ENCODE measurements around the gene COMMD1. TPM values are rescaled to one million over a fixed set of nuclear protein-coding genes. Genes with fewer than 3 reads are reported as not detected.
"Not testable (repeated sequence)": the region's sequence is repeated elsewhere in the genome, so short reads cannot be mapped to it uniquely, and the experiment has no call there.

Gene COMMD1
- polyA plus RNA-seq, 1 of the 3 experiments (the other 2 are of a cell fraction): 32.5 TPM

- Histone ChIP-seq H3K79me2 (ENCODE audit: insufficient read depth) (no peaks in the 10 kb centered on the region), H3K9ac (no peak overlapping the region), H3K27me3 (ENCODE audit: insufficient read depth) (no peaks in the 10 kb centered on the region), H3K27ac (ENCODE audit: low read depth in 2 of 2, low read length in 1 of 2) (no peak overlapping the region), H3K9me3 (peaks cover 12% of the 10 kb centered on the region; the same call in 1 of the 2 replicates), H2AFZ (ENCODE audit: low read depth) (no peak overlapping the region), H3K4me3 (ENCODE audit: low read depth in 2 of 2, low read length in 1 of 2) (no peak overlapping the region), H4K20me1 (ENCODE audit: insufficient read depth) (no peaks in the 10 kb centered on the region), H3F3A (replicated peaks; ENCODE audit: insufficient read depth) (no peaks in the 10 kb centered on the region), H3K9me2 (no peaks in the 10 kb centered on the region), H3K4me2 (no peak overlapping the region), H3K36me3 (replicated peaks in 1 of 2; ENCODE audit: control insufficient read depth in 1 of 2, insufficient read depth in 2 of 2, low read length in 1 of 2) (no peaks in the 10 kb centered on the region), H3K4me1 (ENCODE audit: control insufficient read depth in 1 of 2, insufficient read depth in 2 of 2, low read depth in 1 of 2, low read length in 1 of 2) (no peaks in the 10 kb centered on the region)
- CTCF ChIA-PET: interaction anchor here (1.1 kb wide), 1 partner anchor 416 kb away, joined by 4 read pairs; no protein-coding TSS in a partner anchor
- DNase-seq: no peak
- WGBS (ENCODE audit: low lambda C conversion rate): 84% methylated on average over 3 of the region's 3 CpGs
- TF ChIP-seq RCOR1 (IDR thresholded peaks at IDR 0.05; ENCODE audit: low read length): no peak
- POLR2A ChIA-PET: interaction anchor here (0.6 kb wide), 1 partner anchor 22 kb away, joined by 3 read pairs; no protein-coding TSS in a partner anchor
Observed at GRCh38 chr2:62040926-62041325, 135.5 kb downstream of the COMMD1 start.

GRCh38 chr2:62041701-62042385 is 136.4 kb downstream of the COMMD1 start:
- H4K20me1 ChIP-seq (ENCODE audit: insufficient read depth); H3K27me3 ChIP-seq (ENCODE audit: insufficient read depth); H3K4me2 ChIP-seq; H3K79me2 ChIP-seq (ENCODE audit: insufficient read depth); H3K27ac ChIP-seq (ENCODE audit: low read depth in 2 of 2, low read length in 1 of 2); H3F3A ChIP-seq (replicated peaks; ENCODE audit: insufficient read depth); POLR2A ChIA-PET; H3K4me1 ChIP-seq (ENCODE audit: control insufficient read depth in 1 of 2, insufficient read depth in 2 of 2, low read depth in 1 of 2, low read length in 1 of 2); H3K9ac ChIP-seq; H3K9me2 ChIP-seq; H3K4me3 ChIP-seq (ENCODE audit: low read depth in 2 of 2, low read length in 1 of 2); H2AFZ ChIP-seq (ENCODE audit: low read depth); H3K36me3 ChIP-seq (replicated peaks in 1 of 2; ENCODE audit: control insufficient read depth in 1 of 2, insufficient read depth in 2 of 2, low read length in 1 of 2); DNase-seq: not testable (repeated sequence)
- WGBS (ENCODE audit: low lambda C conversion rate): 90% methylated on average over 16 of the region's 16 CpGs
- H3K9me3 ChIP-seq: peaks cover 12% of the 10 kb centered on the region; the same call in 1 of the 2 replicates
- CTCF ChIA-PET: interaction anchor here (1.1 kb wide), 1 partner anchor 415 kb away, joined by 4 read pairs; no protein-coding TSS in a partner anchor

- H4K20me1 ChIP-seq (ENCODE audit: insufficient read depth): no peaks in the 10 kb centered on the region
- TF ChIP-seq FOSL2 (IDR thresholded peaks at IDR 0.05; ENCODE audit: borderline replicate concordance, low read depth): no peak
- no peak for DNase-seq
- no peaks in the 10 kb centered on the region for H3K36me3 ChIP-seq (replicated peaks in 1 of 2; ENCODE audit: control insufficient read depth in 1 of 2, insufficient read depth in 2 of 2, low read length in 1 of 2)
- no peaks in the 10 kb centered on the region for H3K9me2 ChIP-seq
- no peaks in the 10 kb centered on the region for H3K79me2 ChIP-seq (ENCODE audit: insufficient read depth)
- H2AFZ ChIP-seq (ENCODE audit: low read depth): no peak overlapping the region
- H3K4me1 ChIP-seq (ENCODE audit: control insufficient read depth in 1 of 2, insufficient read depth in 2 of 2, low read depth in 1 of 2, low read length in 1 of 2): no peaks in the 10 kb centered on the region
- H3K9ac ChIP-seq: no peak overlapping the region
- ChIA-PET CTCF (no interaction called here), POLR2A (no interaction called here)
- H3K4me3 ChIP-seq (ENCODE audit: low read depth in 2 of 2, low read length in 1 of 2): no peak overlapping the region
- H3K9me3 ChIP-seq: peaks cover 12% of the 10 kb centered on the region; the same call in 1 of the 2 replicates
- no peaks in the 10 kb centered on the region for H3F3A ChIP-seq (replicated peaks; ENCODE audit: insufficient read depth)
- H3K27ac ChIP-seq (ENCODE audit: low read depth in 2 of 2, low read length in 1 of 2): no peak overlapping the region
- no peak overlapping the region for H3K4me2 ChIP-seq
- WGBS (ENCODE audit: low lambda C conversion rate): 97% methylated on average over 6 of the region's 30 CpGs
- H3K27me3 ChIP-seq (ENCODE audit: insufficient read depth): no peaks in the 10 kb centered on the region
Observed at GRCh38 chr2:62042400-62042799, 136.9 kb downstream of the COMMD1 start.

GRCh38 chr2:62042944-62043343 is 137.5 kb downstream of the COMMD1 start:
- Histone ChIP-seq H3K36me3 (replicated peaks in 1 of 2; ENCODE audit: control insufficient read depth in 1 of 2, insufficient read depth in 2 of 2, low read length in 1 of 2) (no peaks in the 10 kb centered on the region), H3K4me2 (no peak overlapping the region), H3K4me1 (ENCODE audit: control insufficient read depth in 1 of 2, insufficient read depth in 2 of 2, low read depth in 1 of 2, low read length in 1 of 2) (no peaks in the 10 kb centered on the region), H3K79me2 (ENCODE audit: insufficient read depth) (no peaks in the 10 kb centered on the region), H3K9ac (no peak overlapping the region), H3K27me3 (ENCODE audit: insufficient read depth) (no peaks in the 10 kb centered on the region), H3F3A (replicated peaks; ENCODE audit: insufficient read depth) (no peaks in the 10 kb centered on the region), H3K9me3 (peaks cover 12% of the 10 kb centered on the region; the same call in 1 of the 2 replicates), H3K4me3 (ENCODE audit: low read depth in 2 of 2, low read length in 1 of 2) (no peak overlapping the region), H3K9me2 (no peaks in the 10 kb centered on the region), H4K20me1 (ENCODE audit: insufficient read depth) (no peaks in the 10 kb centered on the region), H3K27ac (ENCODE audit: low read depth in 2 of 2, low read length in 1 of 2) (no peak overlapping the region), H2AFZ (ENCODE audit: low read depth) (no peak overlapping the region)
- 81% methylated on average over 2 of the region's 2 CpGs for WGBS (ENCODE audit: low lambda C conversion rate)
- no peak for DNase-seq
- ChIA-PET POLR2A (no interaction called here), CTCF (no interaction called here)
- TF ChIP-seq SMC3 (IDR thresholded peaks at IDR 0.05; ENCODE audit: low read depth, low read length): no peak
- TF ChIP-seq, protein P1, sequence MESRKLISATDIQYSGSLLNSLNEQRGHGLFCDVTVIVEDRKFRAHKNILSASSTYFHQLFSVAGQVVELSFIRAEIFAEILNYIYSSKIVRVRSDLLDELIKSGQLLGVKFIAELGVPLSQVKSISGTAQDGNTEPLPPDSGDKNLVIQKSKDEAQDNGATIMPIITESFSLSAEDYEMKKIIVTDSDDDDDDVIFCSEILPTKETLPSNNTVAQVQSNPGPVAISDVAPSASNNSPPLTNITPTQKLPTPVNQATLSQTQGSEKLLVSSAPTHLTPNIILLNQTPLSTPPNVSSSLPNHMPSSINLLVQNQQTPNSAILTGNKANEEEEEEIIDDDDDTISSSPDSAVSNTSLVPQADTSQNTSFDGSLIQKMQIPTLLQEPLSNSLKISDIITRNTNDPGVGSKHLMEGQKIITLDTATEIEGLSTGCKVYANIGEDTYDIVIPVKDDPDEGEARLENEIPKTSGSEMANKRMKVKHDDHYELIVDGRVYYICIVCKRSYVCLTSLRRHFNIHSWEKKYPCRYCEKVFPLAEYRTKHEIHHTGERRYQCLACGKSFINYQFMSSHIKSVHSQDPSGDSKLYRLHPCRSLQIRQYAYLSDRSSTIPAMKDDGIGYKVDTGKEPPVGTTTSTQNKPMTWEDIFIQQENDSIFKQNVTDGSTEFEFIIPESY (IDR thresholded peaks at IDR 0.05; ENCODE audit: borderline replicate concordance, low read depth): no peak
- no peak for TF ChIP-seq MEF2A (IDR thresholded peaks at IDR 0.05; ENCODE audit: borderline replicate concordance, low read depth)
- TF ChIP-seq POLR2AphosphoS5 (IDR thresholded peaks at IDR 0.05; ENCODE audit: low read depth, low read length): no peak
- no peak for TF ChIP-seq TAF1 (IDR thresholded peaks at IDR 0.05; ENCODE audit: borderline replicate concordance, low read depth, low read length)
- no peak for TF ChIP-seq EZH2phosphoT487 (IDR thresholded peaks at IDR 0.05; ENCODE audit: borderline replicate concordance, low read depth)
- TF ChIP-seq CHD2 (IDR thresholded peaks at IDR 0.05; ENCODE audit: low read length, partially characterized antibody): no peak
- TF ChIP-seq EP300 (IDR thresholded peaks at IDR 0.05; ENCODE audit: borderline replicate concordance in 1 of 2, low read depth in 1 of 2, low read length in 1 of 2): no peak
- TF ChIP-seq FOXM1 (IDR thresholded peaks at IDR 0.05; ENCODE audit: low read depth): no peak
- no peak for TF ChIP-seq TEAD4 (IDR thresholded peaks at IDR 0.05; ENCODE audit: borderline replicate concordance, insufficient read depth)
- TF ChIP-seq JUND (IDR thresholded peaks at IDR 0.05): no peak
- no peak for TF ChIP-seq RFX5 (IDR thresholded peaks at IDR 0.05; ENCODE audit: low read length)
- no peak for TF ChIP-seq GATA2 (CRISPR knock-in tag; IDR thresholded peaks at IDR 0.05)
